ENCODE measurements around the gene AGRP.

Gene AGRP

DNA sequence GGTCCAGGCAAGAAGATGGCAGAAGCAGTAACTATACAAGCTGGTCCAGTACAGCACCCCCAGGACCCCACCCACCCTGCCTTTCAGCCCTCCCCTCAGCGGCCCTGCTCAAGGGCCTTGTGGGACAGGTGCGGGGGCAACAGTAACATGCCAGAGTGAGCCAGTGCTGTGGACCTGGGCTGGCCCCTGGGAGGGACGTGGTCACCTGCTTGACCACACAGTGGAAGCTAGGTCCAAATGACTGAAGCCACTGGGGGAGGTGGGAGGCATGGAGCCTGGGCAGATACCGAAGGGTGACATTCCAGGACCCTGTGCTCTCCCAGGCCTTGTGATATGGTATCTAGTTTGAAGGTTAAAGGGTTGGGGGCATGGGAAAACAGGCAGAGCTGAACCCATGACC lies 19.7 kb downstream of the AGRP start:
- no peak for DNase-seq (ENCODE audit: low read depth in 2 of 2)

DNA sequence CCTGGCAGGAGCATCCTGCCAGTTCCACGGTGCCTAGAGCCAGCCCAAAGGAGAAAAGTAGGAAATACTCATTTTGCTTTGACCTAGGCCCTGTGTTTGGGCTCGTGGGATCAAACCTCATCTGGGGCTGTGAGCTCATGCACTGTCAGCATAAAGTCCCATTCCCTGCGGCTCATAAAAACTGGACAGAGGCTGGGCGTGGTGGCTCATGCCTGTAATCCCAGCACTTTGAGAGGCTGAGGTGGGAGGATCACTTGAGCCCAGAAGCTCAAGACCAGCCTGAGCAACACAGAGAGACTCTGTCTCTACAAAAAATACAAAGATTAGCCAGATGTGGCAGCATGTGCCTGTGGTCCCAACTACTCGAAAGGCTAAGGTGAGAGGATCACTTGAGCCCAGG lies 20.3 kb downstream of the AGRP start:
- DNase-seq (ENCODE audit: low read depth in 2 of 2): no peak

DNA sequence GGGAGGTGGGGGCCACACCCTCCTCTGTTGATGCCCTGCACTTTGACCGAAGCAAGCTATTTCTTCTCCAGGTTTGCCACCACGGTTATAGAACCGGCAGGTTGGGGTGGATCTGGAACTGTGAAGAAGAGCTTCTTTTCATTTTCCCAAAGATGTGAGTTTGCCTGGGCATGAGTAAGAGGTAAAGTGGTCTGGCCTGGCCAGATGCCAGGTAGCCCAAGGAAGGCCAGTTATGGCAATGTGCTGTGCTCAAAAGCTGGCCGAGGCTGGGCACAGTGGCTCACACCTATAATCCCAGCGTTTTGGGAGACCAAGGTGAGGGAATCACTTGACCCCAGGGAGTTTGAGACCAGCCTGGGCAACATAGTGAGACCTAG lies 21.1 kb downstream of the AGRP start:
- DNase-seq (ENCODE audit: low read depth in 2 of 2): no peak

DNA sequence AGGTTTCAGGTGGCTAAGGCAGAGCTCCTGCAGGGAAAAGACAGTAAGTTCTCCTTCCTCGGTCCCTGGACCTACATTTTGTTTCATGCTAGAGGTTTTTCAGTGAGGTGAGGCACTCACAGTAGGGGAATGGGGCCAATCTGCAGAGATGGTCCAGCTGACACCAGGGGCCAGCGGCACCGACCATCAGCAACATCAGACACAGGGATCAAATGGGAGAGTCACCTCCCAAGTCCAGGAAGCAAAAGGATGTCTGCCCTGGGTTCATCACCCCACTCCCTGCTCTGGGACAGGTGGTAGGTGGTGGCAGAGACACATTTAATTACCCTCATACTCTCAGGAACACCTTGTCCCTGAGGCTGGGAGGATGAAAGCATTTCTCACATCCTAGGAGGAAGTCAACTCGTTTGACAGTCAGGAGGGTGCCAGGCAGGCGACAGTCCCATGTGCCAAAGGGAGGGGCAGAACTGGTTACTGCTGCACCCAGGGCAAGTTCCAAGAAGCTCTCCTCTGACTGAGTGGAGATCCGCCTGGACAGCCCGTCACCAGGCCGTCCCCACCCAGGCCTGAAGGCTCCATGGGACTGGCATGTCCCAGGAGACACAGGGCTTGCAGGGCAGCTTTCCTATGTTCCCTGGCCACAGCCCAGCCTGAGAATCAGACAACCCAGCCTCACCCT lies 21.6 kb downstream of the AGRP start:
- DNase-seq (ENCODE audit: low read depth in 2 of 2): no peak

DNA sequence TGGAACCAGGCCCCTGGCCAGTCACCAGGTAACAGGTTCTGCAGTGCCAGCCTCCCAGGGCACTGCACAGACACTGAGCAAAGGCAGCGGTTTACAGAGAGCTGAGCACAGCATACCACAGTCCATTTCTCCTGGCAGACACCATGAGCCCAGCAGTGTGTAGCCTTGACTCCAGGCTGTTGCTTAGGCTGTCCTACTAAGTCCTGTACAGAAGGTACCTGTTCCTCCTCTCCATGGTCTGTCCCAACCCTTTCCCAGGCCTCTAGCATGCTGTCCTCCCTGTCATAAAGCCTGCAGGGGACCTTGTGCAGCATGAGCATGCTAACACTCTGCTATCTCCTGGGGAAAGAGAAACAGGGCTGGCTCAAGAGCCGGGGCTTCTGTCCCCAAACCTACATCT lies 22.4 kb downstream of the AGRP start:
- DNase-seq (ENCODE audit: low read depth in 2 of 2): no peak

DNA sequence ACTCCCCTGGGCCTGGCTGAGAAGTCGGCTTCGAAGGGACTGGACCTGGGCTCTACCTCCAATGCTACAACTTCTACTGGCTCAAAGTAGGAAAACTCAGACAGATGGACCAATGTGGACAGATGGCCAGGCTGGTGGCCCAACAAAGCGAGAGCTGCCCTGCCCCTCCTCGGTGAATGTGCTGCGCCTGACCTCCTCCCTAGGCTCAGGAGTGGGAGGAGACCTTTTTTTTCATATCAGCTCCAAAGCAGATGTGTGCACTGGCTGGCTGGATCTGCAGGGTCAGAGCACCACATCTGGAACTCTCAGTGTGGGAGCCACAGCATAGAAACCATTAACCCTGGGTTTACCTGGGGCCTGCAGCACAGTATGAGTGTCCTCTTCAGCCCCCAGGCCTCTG lies 23.2 kb downstream of the AGRP start:
- no peak for DNase-seq (ENCODE audit: low read depth in 2 of 2)

DNA sequence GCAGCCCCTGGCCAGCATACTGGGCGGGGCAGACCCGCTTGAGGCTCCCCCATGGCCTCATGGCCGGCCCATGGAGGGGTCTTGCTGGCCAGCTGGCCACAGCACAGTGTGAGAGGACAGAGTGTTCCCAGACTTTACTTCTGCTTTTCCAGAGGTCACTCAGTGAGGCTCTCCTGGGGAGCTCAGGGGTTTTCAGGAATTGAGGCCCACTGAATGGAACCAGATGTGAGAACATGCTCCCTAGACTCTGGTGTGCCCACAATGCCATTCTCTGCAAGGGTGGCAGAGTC lies 23.5 kb downstream of the AGRP start:
- no peak for DNase-seq (ENCODE audit: low read depth in 2 of 2)

DNA sequence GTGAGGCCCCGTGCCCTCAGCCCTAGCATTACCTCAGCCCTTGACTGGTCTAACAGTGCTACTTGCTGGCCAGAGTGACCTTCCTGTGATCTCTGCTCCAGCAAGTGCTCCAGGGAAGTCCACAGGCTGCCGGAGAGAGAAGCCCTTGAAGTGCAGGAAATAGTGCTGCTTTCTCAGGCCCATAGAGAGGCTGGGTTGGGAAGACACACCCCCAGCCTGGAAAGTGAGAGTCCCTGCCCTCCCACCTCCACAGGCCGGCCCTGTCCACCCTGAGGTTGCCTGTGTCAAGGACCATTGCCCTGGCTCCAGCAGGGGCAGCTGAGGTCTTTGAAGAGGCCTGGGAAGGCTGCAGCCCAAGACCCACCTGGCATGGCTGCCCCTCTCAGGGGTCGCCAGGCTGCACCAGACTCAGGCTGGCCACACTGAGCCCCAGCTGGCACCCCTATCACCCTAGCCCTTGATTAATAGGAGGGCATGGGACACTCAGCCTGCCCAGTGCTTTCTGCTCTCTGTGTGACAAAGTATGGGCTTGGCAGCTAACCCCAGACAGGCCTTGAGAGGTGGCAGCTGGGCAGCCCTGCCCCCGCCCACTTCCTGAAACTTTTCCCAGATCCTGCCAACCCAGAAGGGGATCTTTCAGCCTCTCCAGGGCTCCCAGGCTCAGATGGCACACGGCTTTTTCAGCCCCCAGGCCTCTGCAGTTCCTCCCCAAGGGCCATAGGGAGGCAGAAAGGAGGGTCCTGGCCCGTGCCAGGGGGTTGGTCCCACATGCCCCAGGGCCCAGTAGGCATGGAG lies 24.1 kb downstream of the AGRP start:
- no peak for DNase-seq (ENCODE audit: low read depth in 2 of 2)

DNA sequence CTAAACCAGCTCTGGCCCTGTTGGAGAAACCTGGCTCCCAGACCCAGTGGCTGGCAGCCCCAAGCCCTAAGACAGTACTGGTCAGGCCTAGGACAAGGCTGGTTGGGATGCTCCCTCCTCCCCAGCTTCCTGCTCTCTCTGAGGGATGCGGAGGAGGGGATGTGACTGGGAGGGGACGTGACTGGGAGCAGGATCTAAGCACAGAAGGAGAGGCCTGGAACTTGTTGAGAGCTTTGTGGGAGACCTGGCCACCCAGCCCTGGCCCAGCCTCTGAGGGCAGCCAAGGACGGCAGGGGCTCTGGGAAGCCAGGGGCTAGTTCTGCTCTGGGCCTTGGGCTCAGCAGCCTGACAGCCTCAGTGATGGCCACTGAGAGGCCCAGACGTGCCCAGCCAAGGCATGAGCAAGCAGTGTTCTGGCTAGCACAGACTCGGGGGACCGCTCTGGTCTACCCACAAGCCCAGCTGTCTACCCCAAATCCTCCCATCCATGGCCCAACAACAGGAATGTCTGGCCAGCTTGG lies 25.2 kb downstream of the AGRP start:
- no peak for DNase-seq (ENCODE audit: low read depth in 2 of 2)

DNA sequence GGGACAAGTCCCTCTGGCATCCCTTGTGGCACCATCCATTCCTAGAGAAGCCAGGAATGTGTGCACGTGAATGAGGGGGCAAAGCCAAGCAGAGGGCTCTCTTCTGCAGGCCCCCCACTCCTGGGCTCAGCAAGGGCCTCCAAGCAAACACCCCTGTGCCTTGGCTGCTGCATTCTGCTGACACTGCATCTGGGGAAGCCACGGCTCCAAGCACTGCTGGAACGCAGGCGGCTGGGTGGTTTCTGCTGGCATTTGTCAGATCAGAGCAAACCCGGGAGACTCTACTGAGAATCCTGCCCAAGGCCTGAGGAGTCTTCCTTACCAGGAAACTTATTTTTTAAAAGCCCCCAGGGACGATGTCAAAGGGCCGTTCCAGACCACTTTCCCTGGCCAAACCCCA lies 25.7 kb downstream of the AGRP start:
- DNase-seq (ENCODE audit: low read depth in 2 of 2): no peak

DNA sequence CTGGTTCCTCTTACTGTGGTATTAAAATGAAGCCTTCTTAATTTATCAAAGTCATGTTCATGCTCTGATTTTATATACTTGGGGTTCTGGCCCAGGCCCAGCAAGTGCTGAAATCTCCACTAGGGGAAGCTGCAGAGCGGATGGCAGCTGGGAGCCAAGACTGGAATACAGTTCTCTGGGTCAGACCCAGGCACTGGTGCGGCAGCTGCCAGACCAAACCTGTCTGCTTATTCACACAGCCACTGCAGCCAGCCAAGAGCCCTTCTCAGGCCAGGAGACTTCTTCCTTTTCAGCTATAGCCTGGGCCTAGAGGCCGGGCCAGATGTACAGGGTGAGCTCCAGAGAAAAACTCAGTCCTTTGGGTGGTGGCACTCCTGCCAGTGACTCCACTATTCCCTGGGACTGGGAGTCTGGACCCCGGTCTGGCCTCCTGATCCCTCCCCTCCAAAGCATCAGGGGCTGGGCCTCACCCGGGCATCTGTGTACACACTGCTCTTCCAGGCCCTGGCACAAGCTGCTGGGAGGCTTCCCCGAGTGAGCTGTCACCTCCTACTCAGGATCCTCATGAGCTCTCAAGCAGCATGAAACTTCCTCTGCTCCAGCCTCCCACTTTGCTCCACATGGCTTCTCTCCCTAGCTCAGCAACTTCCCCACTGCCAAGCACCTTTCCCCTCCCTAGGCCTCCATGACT lies 26.8 kb downstream of the AGRP start:
- DNase-seq (ENCODE audit: low read depth in 2 of 2): no peak

DNA sequence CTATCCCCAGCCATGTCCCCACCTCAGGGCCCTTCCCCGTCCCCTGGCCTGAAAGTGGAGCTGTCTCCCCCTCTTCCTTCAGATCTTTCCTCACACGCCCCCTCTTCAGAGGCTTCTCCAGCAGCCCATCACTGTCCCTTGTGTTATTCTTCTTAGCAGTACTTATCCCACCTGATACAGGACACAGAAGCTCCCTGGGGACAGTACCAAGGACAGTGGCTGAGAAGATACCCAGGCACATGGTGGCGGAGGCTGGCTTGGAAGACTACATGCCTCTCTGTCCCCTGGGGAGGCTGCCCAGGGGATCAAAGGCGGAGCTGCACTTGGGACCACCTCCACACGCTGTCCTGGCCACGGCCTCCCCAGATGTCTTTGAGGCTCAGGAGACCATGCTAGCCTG lies 28.5 kb downstream of the AGRP start:
- no peak for DNase-seq (ENCODE audit: low read depth in 2 of 2)

DNA sequence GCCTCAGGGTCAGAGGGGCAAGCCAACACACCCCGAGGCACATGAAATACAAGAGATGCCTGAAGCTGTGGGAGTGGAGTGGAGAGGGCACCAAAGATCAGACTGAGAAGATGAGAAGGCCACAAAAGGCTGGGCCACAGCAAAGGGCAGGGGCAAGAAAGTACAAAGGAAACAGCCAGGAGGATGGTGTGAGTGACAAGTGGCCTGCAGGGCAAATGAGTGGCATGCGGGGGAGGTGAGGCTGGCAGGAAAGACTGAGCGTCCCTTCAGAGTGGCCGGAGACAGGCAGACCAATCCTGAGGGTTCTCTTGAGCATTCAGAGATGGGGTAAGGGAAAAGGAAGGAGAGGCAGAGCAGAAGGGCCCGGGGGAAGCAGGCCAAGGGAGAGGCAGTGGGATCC lies 29.2 kb downstream of the AGRP start:
- no peak for DNase-seq (ENCODE audit: low read depth in 2 of 2)

DNA sequence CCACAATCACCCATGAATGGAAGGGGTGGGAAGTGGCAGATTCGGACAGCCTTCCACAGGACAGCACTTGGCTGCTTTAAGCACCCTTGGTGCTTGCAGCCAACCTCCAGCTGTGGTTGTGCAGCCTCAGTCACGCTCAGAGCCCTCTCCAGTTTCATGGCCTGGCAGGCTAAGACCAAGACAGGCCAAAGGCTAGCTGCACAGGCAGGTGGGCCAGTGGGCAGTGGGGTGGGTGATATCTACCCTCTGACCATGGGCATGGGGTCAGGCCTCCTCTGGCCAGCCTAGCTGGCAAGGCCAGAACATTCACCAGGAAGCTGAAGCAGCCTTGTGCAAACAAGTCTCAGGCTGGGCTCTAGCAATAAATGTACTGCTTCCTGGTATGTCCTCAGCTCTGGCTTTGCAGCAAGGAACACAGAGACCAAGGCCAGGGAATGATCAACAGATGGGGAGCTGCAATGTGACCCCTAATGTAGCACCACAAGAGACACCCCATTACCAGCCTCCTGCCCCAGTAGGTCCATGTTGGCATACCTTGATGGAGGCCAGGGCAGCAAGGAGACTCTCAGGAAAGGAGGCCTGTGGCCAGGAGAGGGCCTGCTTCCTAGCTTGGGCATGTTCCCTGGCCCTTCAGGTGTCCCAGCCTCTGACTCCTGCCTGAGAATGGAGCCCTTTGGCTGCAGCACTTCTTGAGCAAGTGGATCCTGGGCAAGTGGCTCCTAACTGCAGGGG lies 31.5 kb downstream of the AGRP start:
- no peak for DNase-seq (ENCODE audit: low read depth in 2 of 2)

DNA sequence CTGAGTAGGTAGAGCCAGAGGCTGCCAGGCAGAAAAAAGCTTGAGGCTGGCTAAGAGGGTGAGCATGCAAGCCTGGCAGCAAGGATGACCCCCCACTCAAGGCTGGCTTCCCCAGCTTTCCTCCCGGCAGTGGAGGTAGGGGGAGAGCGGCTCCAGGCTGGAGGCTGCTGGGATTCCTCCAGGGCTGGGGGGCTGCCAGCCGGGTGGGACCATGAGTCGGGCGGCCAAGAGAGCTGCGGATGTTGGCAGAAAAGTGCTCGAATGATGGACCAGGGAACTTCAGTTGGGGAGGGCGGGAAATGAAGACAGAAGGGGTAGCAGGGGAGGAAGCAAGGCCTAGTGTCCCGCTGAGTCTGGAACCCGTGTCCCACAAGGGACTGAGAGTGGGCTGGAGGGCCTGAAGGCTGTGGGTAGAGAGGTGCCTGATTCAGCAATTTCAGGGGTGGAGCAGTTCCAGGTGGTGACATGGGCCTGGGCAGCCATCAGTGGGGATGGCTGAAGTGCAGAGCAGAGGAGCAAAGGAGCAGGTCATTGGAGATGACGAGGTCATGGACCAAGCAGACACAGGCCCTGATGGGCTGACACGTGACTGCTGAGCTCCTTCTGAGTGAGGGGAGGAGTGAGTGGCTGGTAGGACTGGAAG lies 32.2 kb downstream of the AGRP start:
- no peak for DNase-seq (ENCODE audit: low read depth in 2 of 2)

DNA sequence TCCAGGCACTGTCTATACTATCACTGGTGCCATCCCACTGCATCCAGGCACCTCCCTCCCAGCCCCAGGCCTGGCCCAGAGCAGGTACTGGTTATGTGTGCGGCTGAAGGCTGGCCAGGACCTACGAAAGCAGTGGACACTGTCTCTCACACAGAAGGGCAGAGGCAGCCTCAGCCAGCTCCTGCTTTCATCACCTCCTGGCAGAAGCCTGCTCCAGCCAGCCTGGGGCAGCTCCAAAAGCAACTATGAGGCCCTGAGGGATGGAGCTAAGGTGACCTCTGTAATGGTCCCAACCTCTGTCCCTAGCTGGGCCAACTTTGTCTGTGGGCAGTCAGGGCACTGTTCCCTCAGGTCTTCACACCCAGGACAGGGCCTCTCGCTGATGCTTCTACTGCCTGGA lies 33.6 kb downstream of the AGRP start:
- no peak for DNase-seq (ENCODE audit: low read depth in 2 of 2)

DNA sequence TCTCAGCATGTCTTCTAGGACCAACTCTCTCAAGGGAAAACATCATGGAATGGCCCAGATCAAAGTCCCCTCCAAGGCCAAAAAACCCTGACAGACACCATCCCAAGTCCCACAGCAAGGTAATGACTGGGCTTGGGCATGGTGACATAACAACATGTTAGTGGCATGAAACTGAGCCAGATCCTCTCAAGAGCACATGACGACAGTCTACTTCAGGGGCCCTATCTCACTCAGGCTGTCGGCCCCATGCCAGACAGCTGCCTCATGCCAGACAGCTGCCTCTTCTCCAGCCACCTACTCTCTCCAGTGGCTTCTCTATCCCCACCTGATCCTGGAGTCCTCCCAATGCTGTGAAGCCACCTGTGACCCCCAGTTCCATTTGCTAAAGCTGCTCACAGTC lies 34.0 kb downstream of the AGRP start:
- no peak for DNase-seq (ENCODE audit: low read depth in 2 of 2)

DNA sequence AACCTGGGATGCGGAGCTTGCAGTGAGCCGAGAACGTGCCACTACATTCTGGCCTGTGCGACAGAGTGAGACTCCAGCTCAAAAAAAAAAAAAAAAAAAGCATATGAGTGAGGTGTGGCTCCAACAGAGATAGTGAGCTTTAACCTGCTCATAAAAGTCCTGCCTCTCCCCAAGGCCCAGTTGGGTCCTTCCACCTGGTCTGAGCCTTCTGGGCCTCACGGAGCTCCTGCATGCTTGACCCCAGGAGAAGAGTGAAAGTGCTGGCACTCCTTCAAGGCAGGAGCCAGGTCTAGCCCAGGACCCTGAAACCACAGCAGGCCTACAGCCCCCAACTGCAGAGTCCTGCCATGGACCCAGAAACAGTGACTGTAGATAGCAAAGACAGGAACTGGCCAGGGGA lies 34.8 kb downstream of the AGRP start:
- DNase-seq (ENCODE audit: low read depth in 2 of 2): no peak

DNA sequence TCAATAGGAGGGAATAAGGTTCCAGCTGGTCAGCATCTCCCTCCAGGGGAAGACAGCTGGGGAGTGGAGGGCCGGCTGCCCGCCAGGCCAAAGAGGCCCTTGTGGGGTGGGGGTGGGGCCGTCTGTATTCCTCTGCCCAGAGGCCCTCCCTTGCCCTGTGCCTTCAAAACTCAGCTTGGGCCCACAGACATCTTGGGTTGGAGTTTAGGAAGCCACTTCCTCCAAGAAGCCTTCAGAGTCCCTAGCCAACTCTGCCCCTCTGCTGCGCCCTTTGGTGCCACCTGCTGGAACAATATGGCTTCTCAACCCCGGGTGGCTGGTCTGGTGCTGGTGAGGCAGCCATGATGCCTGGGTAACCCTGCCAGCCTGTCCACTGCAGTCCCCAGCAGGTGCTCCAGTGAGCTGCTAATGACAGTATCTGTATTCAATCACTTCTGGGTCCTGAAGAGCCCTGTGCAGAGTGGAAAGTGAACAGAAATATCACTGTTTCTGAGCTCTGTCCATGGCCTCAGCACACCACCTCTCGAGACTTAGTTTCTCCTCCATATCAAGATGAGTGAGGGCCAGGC lies 35.8 kb downstream of the AGRP start:
- peak in 1 of 2 donors; percentile 19 for DNase-seq (ENCODE audit: low read depth in 2 of 2)

DNA sequence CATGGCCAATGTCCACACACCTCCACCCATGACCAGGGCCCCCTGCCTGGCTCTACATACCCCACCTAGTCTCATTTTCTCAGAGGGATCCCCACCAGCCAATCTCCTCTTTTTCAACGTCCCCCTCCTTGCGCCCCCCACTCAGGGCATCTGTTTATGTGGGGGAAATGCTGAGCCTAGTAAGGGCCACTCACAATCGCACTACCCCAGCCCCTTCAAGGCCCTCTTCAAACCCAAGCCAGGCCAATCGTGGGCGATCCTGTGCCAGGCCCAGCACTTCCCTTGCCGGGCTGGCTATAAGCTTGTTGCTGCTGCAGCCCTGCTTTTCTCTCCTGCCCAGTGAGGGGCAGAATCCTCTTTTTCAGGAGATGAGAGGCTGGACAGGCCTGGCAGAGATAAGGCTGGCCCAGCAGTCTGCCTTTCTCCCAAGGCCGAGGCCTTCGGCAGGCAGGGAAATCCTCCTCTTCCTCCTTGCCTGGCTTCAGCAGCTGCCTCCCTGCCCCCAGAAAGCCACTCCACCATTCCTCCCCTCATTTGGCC lies 36.3 kb downstream of the AGRP start:
- DNase-seq (ENCODE audit: low read depth in 2 of 2): no peak

All from stimulated activated CD8-positive, alpha-beta memory T cell treated with anti-CD3 and anti-CD28 coated beads, Interleukin-7, amount 100 ng/mL, for 1 hour (primary cell).